GM12892 (cell line): ENCODE measurements around the gene MYO1A.

Experiments
- POLR2A ChIP-seq: IDR thresholded peaks from 2 replicates; pipeline ENCODE4 v1.6.1; 2011; ENCODE audit warnings: low read depth, low read length, control low read depth
- POLR2AphosphoS5 ChIP-seq: IDR thresholded peaks from 2 replicates; pipeline ENCODE4 v1.6.1; 2011; ENCODE audit warnings: low read depth, low read length, control low read depth
- TAF1 ChIP-seq: IDR thresholded peaks from 2 replicates; pipeline ENCODE4 v1.6.1; 2011; ENCODE audit warnings: low read depth, mild to moderate bottlenecking, control low read depth, low read length, borderline replicate concordance

- TF ChIP-seq POLR2A (no peak), TAF1 (no peak), POLR2AphosphoS5 (no peak)
These were observed 70.3 kb downstream of the MYO1A start for GRCh38 chr12:56979628-56980027.
